Measurements from ENCODE around the gene TCP10L.
"Not testable (repeated sequence)": the region's sequence is repeated elsewhere in the genome, so short reads cannot be mapped to it uniquely, and the experiment has no call there.

The TCP10L gene, protein sequence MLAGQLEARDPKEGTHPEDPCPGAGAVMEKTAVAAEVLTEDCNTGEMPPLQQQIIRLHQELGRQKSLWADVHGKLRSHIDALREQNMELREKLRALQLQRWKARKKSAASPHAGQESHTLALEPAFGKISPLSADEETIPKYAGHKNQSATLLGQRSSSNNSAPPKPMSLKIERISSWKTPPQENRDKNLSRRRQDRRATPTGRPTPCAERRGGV

GRCh38 chr21:32585042-32585710, at the start of gene TCP10L:
TSS of gene TCP10L (minus strand) at chr21:32585523. CDS start at chr21:32584304, 1,219 bp downstream.
- DNase-seq (ENCODE audit: low read depth in 2 of 2, low spot score in 1 of 2): no peak

DNA sequence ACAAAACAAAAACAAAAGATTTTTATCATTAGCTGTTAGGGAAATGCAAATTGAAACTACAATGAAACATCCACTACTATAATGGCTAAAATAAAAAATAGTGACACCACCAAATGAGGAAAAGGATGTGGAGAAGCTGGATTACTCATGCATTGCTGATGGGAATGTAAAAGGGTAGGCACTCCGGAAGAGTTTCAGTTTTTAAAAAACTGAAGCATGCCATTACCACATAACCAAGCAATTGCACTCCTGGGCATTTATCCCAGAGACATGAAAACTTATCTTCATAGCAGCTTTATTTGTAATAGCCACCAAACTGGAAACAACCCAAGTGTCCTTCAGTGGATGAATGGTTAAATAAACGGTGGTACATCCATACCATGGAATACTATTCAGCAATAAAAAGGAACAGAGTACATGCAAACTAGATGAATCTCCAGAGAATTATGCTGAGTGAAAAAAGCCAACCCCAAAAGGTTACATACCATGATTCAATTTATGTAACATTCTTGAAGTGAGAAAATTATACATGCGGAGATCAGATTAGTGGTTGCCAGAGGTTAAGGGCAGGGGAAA, 41.4 kb upstream of the TCP10L start:
- no peak for DNase-seq (ENCODE audit: low read depth in 2 of 2, low spot score in 1 of 2)

DNA sequence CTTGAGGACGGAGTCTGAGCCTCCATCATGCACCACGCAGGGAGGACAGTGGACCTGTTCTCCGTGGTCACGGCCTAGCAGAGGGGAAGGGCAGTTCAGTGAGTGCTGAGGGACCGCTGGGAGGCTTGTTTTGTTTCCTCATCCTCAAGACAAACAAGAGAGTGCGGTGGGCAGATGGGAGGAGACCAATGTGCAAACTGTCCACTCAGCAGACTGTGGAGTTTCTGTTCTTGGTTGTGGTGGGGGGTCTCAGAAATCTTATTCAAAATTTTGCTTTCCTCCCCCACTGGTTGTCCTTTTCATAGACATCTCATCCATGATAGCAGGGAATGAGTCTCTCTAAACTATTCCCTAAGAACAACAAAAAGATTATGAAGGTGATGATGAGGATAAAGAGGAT, 32.9 kb upstream of the TCP10L start:
- DNase-seq (ENCODE audit: low read depth in 2 of 2, low spot score in 1 of 2): not testable (repeated sequence)

DNA sequence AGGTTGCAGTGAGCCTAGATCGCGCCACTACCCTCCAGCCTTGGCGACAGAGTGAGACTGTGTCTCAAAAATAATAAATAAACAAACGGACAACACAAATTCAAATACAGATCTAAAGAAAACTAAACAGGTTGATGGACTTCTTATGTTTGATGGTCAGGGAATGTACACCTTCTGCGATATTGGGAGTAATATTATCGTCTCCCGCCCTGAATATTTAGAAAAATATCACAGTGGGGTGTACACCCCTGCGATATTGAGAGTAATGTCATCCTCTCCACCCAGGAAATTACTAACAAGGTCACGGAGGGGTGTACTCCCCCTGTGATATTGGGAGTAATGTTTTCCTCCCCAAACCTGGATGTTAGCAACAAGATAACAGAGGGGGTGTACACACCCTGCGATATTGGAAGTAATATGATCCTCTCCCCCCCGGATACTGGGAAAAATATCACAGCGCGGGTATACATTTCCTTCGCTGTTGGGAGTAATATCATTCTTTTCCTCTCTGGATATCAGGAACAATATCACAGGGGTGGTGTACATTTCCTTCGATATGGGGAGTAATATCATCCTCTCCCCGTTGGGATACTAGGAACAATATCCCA, 28.2 kb upstream of the TCP10L start:
- no peak for DNase-seq (ENCODE audit: low read depth in 2 of 2, low spot score in 1 of 2)

- no peak for DNase-seq (ENCODE audit: low read depth in 2 of 2, low spot score in 1 of 2)
Observed at GRCh38 chr21:32612999-32613337, 27.6 kb upstream of the TCP10L start.

DNA sequence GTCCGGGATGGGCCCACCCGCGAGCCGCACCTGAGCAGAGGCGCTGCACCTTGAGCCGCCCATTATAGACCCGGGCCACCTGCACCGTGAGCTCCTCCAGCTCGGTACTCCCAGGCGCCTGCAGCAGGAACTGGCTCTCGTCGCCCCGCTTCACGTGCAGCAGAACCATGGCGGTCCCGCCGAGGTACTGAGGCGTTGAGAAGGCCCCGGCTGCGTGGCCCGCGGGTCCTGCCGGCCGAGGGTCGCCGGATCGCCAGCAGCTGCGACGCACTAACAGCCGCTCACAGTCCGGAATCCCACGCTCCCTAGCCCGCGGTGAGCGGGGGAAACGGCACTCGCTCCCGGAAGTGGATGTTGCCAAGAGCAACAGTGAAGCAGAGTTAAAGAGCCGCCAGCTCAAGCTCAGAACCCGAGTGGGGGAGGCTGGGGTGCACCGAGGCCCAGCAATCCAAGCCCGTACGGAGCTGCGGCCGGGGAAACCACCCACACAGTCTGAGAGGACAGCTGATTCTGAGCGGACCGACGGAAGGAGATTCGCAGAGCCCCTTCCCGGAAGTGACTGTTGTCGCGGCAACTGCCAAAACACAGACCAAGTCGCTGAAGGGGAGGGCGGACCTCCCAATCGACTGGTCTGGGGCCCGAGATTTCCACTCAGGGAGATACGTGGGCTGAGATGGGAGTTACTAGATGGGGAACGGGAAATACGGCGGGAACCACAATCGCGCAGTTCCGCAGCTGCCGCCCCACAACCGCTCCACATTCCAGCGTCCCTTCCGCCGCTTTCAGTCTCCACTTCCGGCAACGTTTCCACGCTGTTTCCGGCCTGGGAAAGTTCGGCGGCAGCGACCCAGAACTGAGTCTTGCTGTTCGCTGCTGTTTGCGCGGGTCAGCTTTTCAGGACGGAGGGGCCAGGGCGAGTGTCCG, 27.0 kb upstream of the TCP10L start, which contains the start of gene CFAP298:
Gene CFAP298, minus strand, starts transcription at position 303 of the 924 bp plus-strand sequence. Its CDS starts 134 bp downstream, at position 169.
- DNase-seq (ENCODE audit: low read depth in 2 of 2, low spot score in 1 of 2): peak; percentile 68 to 70

- DNase-seq (ENCODE audit: low read depth in 2 of 2, low spot score in 1 of 2): no peak
Observed at GRCh38 chr21:32611471-32611997, 26.2 kb upstream of the TCP10L start.

DNA sequence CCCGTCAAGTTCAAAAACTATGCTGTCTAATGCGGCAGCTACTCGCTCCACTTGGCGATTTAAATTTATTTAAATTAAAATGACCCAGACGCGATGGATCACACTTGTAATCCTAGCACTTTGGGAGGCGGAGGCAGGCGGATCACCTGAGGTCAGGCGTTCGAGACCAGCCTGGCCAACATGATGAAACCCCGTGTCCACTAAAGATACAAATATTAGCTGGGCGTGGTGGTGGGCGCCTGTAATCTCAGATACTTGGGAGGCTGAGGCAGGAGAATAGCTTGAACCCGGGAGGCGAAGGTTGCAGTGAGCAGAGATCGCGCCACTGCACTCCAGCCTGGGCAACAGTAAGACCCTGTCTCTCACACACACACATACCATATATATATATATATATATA, 25.6 kb upstream of the TCP10L start:
- DNase-seq (ENCODE audit: low read depth in 2 of 2, low spot score in 1 of 2): not testable (repeated sequence)

DNA sequence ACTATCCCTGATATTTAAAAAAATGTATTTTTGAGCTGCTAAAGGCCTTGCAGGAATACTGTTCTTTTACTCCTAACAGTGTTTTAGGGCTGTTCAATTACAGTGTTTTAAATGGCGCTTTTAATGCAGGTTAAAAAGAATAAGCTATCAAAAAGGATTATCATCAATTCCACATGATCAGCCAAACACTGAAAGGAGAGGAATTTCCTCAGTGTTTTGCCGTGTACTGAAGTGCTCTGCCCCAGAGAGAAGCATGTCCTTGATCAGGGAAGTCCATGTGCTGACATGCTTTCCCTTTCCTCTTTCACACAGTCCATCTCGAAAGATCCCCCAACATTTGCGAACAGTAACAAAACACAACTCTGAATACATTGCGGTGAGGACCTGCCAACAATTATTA, 23.5 kb upstream of the TCP10L start:
- no peak for DNase-seq (ENCODE audit: low read depth in 2 of 2, low spot score in 1 of 2)

- no peak for DNase-seq (ENCODE audit: low read depth in 2 of 2, low spot score in 1 of 2)
Observed at GRCh38 chr21:32605469-32605868, 20.1 kb upstream of the TCP10L start.

- DNase-seq (ENCODE audit: low read depth in 2 of 2, low spot score in 1 of 2): no peak
Observed at GRCh38 chr21:32604464-32604863, 19.1 kb upstream of the TCP10L start.

- DNase-seq (ENCODE audit: low read depth in 2 of 2, low spot score in 1 of 2): no peak
Observed at GRCh38 chr21:32603131-32603530, 17.8 kb upstream of the TCP10L start.

DNA sequence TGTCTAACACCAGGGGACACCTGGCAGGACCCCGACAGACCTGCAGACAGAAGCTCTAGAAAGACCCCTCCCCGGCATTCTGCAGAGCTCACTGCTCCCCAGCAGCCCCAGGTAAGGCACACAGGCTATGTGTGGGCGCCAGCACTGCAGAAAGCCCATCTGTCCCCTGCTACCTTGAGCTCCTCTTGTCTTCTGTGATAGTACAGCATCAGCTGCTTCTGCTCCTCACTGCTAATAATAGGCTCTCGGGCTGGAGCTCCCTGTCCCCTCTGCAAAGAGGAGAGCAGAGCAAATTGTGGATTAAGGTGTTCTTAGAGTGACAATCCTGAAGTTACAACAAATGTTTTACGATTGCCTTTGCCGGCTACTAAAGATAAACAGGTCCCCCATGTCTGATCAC, 16.8 kb upstream of the TCP10L start:
- no peak for DNase-seq (ENCODE audit: low read depth in 2 of 2, low spot score in 1 of 2)

- DNase-seq (ENCODE audit: low read depth in 2 of 2, low spot score in 1 of 2): no peak
Observed at GRCh38 chr21:32599526-32599925, 14.2 kb upstream of the TCP10L start.

DNA sequence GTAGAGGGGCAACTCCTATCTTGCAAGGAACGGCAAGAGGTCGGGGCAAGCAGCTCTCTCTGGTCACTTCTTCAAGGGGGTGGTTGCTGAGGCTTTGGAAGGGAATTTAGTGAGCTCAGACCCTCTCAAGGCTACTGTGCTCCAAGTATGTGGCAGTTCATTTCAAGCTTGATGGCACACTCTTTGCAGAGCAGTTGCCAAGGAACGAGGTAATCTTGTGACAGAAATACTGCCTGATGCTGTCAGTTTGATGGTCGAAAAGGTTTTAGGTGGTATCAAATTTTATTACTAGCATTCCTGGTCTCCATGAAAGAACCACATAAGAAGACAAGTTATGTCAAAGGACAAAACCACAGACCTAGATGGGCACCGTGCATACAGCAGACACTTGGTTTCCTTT, 13.8 kb upstream of the TCP10L start:
- no peak for DNase-seq (ENCODE audit: low read depth in 2 of 2, low spot score in 1 of 2)

- no peak for DNase-seq (ENCODE audit: low read depth in 2 of 2, low spot score in 1 of 2)
Observed at GRCh38 chr21:32597205-32597604, 11.9 kb upstream of the TCP10L start.

- DNase-seq (ENCODE audit: low read depth in 2 of 2, low spot score in 1 of 2): no peak
Observed at GRCh38 chr21:32595431-32595830, 10.1 kb upstream of the TCP10L start.

DNA sequence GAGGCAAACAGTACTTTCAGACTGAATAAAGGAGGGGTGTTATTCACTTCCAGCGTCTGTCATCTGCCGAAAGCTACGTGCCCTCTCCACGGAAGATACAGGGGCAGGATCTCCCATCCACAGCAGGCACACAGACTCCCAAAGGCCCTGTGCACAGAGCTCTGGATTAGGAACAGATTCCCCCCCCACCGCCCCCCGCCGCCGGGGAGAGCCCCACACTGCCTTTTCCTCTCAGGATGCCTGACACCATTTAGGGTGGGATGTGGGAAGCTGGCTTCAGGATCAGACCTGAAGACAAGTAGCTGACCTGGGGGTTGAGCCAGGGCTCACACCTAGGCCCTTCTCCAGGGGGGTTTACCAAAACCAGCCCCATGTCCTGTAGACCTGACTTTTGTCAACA, 8.4 kb upstream of the TCP10L start:
- no peak for DNase-seq (ENCODE audit: low read depth in 2 of 2, low spot score in 1 of 2)

GRCh38 chr21:32592929-32593502, 7.7 kb upstream of the TCP10L start:
- DNase-seq (ENCODE audit: low read depth in 2 of 2, low spot score in 1 of 2): no peak

- no peak for DNase-seq (ENCODE audit: low read depth in 2 of 2, low spot score in 1 of 2)
Observed at GRCh38 chr21:32590130-32590529, 4.8 kb upstream of the TCP10L start.

GRCh38 chr21:32587651-32588050, 2.3 kb upstream of the TCP10L start:
- no peak for DNase-seq (ENCODE audit: low read depth in 2 of 2, low spot score in 1 of 2)
